ENCODE results near the gene IQSEC1. TPM values are rescaled to one million over a fixed set of nuclear protein-coding genes. Genes with fewer than 3 reads are reported as not detected.

The IQSEC1 gene
- polyA plus RNA-seq, 1 donor (not counting 4 experiments of a cell fraction or from before 2014, with no cell fraction given): 2.8 TPM

- DNase-seq (ENCODE audit: low read depth, low spot score): no peak
- H3K27ac ChIP-seq (ENCODE audit: control insufficient read depth, insufficient read depth, low read length): no peak overlapping the region
- H4K20me1 ChIP-seq (ENCODE audit: control insufficient read depth, extremely low read depth, insufficient read depth, low read length): no peaks in the 10 kb centered on the region
- no peaks in the 10 kb centered on the region for H3K79me2 ChIP-seq (ENCODE audit: control insufficient read depth, insufficient read depth, low read length)
- H3K4me2 ChIP-seq (ENCODE audit: control insufficient read depth, extremely low read depth, insufficient read depth, low read depth, low read length): no peak overlapping the region
- H3K9me1 ChIP-seq (ENCODE audit: control insufficient read depth, extremely low read depth, insufficient read depth, low read length): no peaks in the 10 kb centered on the region
- no peak overlapping the region for H3K4me3 ChIP-seq (ENCODE audit: control insufficient read depth in 2 of 3, extremely low read depth in 1 of 3, insufficient read depth in 2 of 3, low read depth in 1 of 3, low read length in 3 of 3)
- no peak overlapping the region for H2AFZ ChIP-seq (ENCODE audit: control insufficient read depth, low read length)
- no peak for FAIRE-seq
- no peaks in the 10 kb centered on the region for H3K4me1 ChIP-seq (ENCODE audit: control insufficient read depth, extremely low read depth, insufficient read depth, low read length)
- H3K36me3 ChIP-seq (ENCODE audit: control insufficient read depth in 2 of 2, extremely low read depth in 1 of 2, insufficient read depth in 2 of 2, low read length in 2 of 2): no peaks in the 10 kb centered on the region
- H3K9ac ChIP-seq (ENCODE audit: control insufficient read depth, extremely low read depth, insufficient read depth, low read length): no peak overlapping the region
- TF ChIP-seq EZH2 (IDR thresholded peaks at IDR 0.05; ENCODE audit: low read length): no peak
- TF ChIP-seq CTCF (optimal IDR thresholded peaks at IDR 0.05 in 1 of 3, IDR thresholded peaks at IDR 0.05 in 1 of 3, conservative IDR thresholded peaks at IDR 0.05 in 1 of 3; ENCODE audit: extremely low read depth in 1 of 3, insufficient read depth in 2 of 3, low read length in 3 of 3): no peak
- H3K27me3 ChIP-seq (ENCODE audit: control insufficient read depth, extremely low read depth, insufficient read depth, low read length): no peaks in the 10 kb centered on the region
- dilution Hi-C loops (cut with MboI; ENCODE audit: extremely low pct_ligation_motif_present, low sequenced_read_pairs): no loop called here
- H3K9me3 ChIP-seq (ENCODE audit: control insufficient read depth, low read depth, low read length): no peaks in the 10 kb centered on the region
Measured at GRCh38 chr3:12981306-12982275, 91.6 kb downstream of the IQSEC1 start.

DNA sequence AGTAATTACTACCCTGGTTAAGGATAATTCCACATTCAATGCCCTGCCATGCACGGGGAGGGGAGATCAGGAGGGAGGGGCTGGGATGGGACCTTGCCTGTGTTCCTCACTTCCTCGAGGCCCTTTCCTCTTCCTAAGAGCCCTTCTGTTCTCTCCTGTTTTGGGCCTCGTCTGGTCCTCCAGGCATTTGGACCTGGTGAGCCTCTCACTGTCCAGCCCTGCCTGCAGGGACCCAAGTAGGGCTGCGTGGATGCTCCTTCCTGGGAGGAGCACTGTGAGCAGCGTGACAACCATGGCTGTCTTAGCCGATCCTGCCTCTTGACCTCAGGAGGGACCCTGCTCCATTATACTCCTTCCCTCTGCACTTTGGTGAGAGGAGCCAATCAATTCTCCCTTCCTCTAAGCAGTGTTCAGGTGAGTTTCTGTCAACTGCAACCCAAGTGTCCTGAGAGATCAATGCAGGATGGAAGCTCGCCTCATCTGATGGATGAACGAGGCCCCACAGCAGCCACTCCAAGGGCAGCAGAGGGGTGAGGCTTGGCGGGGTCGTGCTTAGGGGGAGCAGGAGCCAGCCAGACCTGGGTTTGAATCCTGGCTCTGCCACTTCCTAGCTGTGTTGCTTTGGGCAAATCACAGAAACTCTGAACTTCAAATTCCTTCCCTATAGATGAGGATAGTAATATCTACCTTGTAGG lies 92.5 kb downstream of the IQSEC1 start:
- Histone ChIP-seq H3K4me2 (ENCODE audit: control insufficient read depth, extremely low read depth, insufficient read depth, low read depth, low read length) (no peak overlapping the region), H4K20me1 (ENCODE audit: control insufficient read depth, extremely low read depth, insufficient read depth, low read length) (no peaks in the 10 kb centered on the region), H3K27me3 (ENCODE audit: control insufficient read depth, extremely low read depth, insufficient read depth, low read length) (no peaks in the 10 kb centered on the region), H3K36me3 (ENCODE audit: control insufficient read depth in 2 of 2, extremely low read depth in 1 of 2, insufficient read depth in 2 of 2, low read length in 2 of 2) (no peaks in the 10 kb centered on the region), H2AFZ (ENCODE audit: control insufficient read depth, low read length) (no peak overlapping the region), H3K79me2 (ENCODE audit: control insufficient read depth, insufficient read depth, low read length) (no peaks in the 10 kb centered on the region), H3K9me3 (ENCODE audit: control insufficient read depth, low read depth, low read length) (no peaks in the 10 kb centered on the region), H3K9ac (ENCODE audit: control insufficient read depth, extremely low read depth, insufficient read depth, low read length) (no peak overlapping the region), H3K27ac (ENCODE audit: control insufficient read depth, insufficient read depth, low read length) (no peak overlapping the region), H3K4me3 (ENCODE audit: control insufficient read depth in 2 of 3, extremely low read depth in 1 of 3, insufficient read depth in 2 of 3, low read depth in 1 of 3, low read length in 3 of 3) (no peak overlapping the region), H3K9me1 (ENCODE audit: control insufficient read depth, extremely low read depth, insufficient read depth, low read length) (no peaks in the 10 kb centered on the region), H3K4me1 (ENCODE audit: control insufficient read depth, extremely low read depth, insufficient read depth, low read length) (no peaks in the 10 kb centered on the region)
- FAIRE-seq (no peak), DNase-seq (ENCODE audit: low read depth, low spot score) (no peak)
- TF ChIP-seq CTCF (optimal IDR thresholded peaks at IDR 0.05 in 1 of 3, IDR thresholded peaks at IDR 0.05 in 1 of 3, conservative IDR thresholded peaks at IDR 0.05 in 1 of 3; ENCODE audit: extremely low read depth in 1 of 3, insufficient read depth in 2 of 3, low read length in 3 of 3) (no peak), EZH2 (IDR thresholded peaks at IDR 0.05; ENCODE audit: low read length) (no peak)
- dilution Hi-C loops (cut with MboI; ENCODE audit: extremely low pct_ligation_motif_present, low sequenced_read_pairs): no loop called here
